Bone marrow (tissue), 2 donors: ENCODE measurements around the gene RGS17.
"Not testable (repeated sequence)": the region's sequence is repeated elsewhere in the genome, so short reads cannot be mapped to it uniquely, and the experiment has no call there.

Experiments used
- DNase-seq, 2 donors: peaks; one replicate each; lab custom pipeline; 2025; lab: John Stamatoyannopoulos, UW

Gene RGS17

DNA sequence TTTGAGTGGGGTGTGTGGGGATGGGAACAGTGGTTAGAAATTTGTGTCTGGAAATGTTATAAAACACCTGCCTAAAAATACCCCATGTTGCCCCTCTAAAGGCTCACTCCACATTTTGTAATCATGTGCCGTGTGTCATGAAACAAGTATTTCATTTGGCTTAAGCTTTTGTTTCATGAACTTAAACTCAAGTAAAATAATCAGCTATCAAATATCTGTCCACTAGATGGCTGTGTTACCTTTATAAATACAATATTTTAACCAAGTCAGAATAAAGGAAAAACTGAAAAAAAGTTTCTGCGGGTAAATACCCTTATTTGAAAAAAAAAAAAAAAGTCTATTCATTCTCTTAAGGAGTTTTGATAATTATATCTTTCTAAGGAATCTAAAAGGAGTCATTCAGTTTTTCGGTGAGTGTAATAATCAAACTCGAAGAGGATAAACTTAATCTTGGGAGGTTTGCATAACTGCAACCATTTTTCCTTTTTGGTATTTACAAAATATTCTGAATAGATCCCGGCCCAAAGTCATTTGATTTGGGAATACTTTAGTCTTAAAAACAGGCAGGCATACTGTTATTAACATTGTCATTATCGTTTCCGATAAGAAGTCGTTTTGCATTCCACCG lies 98.7 kb downstream of the RGS17 start:
- DNase-seq: no peak

DNA sequence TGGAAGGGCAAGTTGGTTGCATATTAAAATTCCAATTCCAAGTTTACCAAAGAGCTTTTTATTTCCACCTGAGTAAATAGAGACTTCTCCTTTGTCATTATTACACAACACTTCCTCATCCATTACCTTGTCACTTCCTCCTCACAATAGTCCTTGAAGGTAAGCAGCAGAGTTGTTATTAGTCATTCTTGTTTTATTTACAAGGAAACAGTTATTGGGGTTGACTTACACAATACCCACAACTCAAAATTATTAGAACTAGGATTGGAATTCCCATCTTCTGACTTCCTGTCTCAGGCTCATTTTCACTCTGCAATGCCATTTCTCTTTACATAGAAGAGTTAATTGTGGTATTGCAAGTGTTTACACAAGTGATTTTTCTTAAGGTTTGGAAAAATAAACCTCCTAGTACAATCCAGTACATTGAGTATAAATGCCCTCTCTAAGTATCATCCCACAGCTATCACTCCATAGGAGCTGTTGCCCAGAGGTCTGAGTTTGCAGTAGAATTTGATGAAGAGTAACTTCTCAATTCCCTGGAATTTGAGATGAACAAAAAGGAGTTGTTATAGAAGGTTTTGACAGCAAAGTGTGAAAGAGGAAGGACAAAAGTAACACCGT lies 99.6 kb downstream of the RGS17 start:
- no peak for DNase-seq

DNA sequence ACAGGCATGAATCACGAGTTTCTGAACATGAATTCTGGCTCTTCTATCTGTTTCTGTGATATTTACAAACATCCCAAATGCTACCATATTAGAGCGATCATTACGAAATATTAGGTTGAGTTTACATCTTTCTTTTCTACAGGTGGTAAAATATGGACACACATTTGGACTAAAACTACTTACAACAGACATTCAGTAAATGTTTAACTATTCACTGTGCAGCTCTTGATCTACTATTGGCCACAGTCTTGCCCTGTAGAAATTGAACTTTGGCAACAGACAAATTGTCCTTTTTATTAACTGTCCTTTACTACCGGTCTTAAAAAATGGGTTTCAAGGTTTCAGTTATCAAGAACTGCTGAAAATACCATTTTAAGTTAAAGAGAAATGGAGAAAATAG lies 102.1 kb downstream of the RGS17 start:
- no peak for DNase-seq

DNA sequence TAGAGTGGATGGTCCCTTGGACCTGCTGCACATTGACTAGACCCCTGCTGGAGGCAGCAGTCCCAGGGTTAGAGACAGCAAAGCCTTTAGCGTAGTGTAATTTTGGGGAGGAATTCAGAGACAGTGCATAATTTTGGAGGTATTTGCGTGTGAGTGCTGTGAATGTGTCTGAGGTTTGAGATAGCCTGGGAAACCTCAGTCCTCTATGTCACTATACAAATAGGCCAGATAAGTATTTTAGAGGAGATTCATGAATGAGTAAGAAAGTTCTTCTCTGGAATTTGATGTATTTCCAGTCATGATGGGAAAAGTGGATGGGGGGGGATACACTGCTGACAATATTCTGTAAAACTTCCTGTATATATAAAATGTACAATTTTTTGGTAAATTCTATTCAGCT lies 102.8 kb downstream of the RGS17 start:
- no peak for DNase-seq

DNA sequence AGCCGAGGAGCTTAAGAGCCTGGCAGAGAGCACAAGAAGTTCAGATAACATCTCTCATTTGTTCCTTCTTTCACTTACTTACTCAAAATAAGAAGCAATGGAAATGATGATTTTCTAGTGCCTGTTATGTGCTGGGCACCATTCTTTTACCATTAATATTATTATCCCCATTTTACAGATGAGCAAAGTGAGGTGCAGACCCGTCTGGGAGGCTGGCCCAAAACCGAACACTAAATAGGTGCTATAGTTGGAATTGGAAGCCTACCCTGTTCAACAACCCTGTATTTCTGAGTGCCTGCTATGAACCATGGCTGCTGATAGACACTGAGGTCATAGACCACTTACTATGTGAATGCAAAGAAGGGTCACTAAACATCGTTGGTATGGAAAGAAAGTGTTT lies 103.6 kb downstream of the RGS17 start:
- DNase-seq: no peak

DNA sequence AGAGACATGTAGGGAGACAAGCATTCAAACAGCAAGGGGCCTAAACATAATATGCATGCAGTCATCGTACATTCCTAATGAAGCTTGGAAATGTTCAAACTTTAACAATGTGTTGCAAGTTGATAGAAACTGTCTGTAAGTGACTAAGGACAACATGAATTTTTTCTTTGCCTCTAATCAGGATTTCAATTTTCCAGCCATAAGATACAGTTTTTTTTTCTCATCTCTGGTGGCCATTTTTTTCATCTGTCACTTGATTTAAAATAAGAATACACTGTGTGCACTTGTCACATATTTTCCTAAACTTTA lies 106.4 kb downstream of the RGS17 start:
- DNase-seq: no peak

DNA sequence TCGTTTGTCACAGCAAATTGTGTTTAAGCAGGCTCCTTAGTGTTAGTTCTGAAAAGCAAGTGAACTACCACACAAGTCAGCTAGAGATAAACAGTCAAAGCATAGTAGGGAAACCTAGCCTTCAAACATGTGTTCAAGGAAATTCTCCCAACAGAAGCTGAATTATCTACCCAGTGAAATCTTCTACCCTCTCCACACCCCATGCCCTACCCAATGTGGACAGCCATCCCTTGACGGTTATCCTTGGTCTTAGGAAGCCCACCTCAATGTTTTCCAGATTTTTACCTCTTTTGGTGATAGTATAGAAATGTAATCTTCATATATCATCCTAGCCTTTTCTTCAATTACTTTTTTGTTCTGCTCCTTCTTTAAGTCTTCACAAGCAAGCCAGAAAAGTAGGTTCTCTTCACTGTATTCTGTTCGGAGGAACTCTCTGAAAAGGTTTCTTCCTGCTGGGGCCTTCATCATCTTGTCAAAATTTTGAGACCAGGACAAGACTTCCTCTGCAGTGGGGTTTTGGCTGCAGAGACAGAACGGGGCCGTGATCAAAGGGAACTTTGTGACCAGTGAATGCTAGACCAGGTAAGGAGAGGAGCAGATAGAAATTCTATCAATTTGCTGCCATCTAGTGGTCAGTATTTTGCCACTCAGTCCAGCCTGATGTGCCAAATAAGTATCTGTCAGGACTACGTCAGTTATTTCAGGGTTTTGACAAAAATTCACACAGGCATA lies 106.9 kb downstream of the RGS17 start:
- peak; percentile 4 to 23 for DNase-seq

DNA sequence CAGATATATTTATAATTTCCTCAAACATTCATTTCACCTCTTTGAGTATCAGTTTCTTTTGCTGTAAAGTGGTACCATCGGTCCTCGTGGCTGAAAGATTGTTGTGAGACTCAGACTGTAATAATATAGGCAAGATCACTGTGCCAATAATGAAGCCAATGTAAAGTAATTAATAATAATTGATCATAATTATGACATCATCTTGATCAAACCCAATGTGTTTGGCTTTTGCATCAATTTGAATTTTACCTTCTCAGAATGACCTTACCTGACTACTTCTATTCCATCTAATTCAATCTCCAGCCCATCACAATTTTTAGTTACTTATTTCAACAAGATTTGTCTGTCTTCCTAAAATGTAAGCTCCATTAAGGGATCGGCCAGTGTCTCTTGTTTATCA lies 112.7 kb downstream of the RGS17 start:
- DNase-seq: no peak

DNA sequence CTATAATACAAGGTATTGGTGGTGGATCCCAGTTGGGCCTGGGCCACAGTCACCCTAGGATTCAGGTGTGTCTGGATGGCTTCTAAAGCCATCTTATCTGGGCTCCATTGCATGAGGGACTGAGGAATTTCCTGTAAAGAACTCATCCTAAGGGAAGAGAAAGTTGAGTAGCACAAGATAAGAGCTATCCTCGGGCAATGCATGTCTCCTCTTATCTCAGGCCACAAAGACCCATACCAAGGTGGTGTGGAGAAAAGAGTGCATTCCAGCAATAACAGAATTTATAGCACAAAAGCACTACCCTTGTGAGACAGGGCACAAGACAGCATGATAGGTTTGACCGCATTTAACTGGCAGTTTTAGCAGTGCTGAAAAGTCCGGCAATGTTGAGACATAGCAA lies 114.2 kb downstream of the RGS17 start:
- DNase-seq: no peak

DNA sequence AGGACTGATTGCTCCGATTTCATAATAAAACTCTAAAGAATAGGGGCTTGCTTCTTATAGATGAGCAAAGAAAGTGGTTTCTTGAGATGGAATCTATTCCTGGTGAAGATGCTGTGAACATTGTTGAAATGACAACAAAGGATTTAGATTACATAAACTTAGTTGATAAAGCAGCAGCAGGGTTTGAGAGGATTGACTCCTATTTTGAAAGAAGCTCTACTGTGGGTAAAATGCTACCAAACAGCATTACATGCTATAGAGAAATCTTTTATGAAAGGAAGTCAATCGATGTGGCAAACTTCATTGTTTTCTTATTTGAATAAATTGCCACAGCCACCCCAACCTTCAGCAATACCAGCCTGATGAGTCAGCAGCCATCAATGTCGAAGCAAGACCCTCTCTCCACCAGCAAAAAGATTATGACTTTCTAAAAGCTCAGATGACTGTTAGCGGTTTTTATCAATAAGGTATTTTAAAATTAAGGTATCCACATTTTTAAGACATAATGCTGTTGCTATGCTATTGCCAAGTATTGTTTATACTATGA lies 115.9 kb downstream of the RGS17 start:
- no peak for DNase-seq

DNA sequence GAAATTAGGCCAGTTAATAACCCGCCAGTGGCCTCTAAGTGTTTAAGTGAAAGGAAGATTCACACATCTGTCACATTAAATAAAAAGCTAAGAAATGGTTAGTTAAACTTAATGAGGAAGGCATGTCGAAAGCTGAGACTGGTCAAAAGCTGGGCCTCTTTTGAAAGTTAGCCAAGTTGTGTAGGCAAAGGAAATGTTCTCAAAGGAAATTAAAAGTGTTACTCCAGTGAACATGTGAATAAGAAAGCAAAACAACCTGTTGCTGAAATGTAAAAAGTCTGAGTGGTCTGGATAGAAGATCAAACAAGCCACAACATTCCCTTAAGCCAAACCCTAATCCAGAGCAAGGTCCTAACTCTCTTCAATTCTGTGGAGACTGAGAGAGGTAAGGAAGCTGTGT lies 117.6 kb downstream of the RGS17 start:
- no peak for DNase-seq

DNA sequence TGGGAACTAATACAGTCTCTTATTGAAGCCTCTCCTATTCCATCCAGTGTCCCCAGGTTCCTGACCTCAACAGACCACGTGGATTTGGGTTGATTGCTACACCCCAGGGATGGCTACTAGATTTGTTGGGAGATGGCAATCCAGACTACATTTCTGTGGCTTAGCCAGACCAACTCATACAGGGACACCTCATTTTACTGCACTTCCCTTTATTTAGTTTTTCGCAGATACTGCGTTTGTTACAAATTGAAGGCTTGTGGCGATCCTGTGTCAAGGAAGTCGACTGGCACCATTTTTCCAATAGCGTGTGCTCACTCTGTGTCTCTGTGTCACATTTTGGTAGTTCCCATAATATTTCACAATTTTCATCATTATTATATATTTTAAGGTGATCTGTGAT lies 118.2 kb downstream of the RGS17 start:
- DNase-seq: no peak

DNA sequence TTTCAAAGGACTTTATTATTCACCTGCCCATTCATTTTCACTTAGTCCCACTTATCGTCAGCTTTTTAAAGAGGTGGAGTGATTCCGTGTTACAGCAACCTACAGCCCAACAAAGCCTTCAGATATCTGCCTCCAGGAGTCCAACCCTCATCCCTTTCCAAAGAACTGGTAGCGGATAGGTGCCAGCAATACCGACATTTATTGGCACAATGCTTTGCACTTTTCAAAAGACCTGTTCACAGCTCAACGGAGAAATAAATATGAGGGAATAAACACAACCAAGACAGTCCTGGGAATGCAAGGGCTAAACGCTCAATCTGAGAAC lies 127.8 kb downstream of the RGS17 start:
- DNase-seq: no peak

DNA sequence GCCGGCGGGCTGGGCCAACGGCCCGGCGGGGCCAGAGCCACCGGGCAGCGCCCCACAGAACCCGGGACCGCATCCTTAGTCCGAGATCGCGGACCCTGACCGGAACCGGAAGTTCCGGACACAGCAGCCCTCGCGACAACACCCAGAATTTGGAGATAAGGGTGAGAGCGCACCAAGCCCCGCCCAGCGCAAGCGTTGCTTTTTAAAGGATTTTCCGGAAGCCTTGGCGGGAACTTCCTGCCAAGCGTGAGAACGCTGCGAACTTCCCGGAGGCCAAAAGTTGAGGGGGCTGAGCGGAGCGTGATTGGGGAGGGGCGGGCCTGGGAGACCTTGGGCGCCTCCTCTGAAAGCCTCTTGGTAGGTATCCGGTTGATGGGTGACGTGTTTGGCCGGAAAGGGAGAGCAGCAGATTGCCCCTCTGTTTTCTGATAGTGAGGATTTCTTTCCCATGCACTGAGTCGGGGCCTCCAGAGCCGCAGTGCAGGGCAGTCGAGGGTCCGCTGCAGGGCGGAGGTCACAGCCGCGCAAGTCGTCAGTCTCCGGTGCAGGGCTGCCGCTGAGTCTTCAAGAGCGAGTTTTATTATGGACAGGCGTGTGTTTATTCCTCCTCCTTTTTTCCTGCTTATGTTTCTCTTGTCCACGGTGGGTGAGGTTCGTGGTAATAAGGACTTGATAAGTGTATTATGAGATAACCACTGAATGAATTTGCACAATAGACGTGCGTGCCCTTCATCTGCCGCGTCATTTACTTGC lies 128.3 kb downstream of the RGS17 start, which contains the start of gene MTRF1L:
MTRF1L (minus strand) TSS at position 97 of the 753 bp plus-strand sequence; CDS start at position 73, 24 bp downstream.
- DNase-seq: peak; percentile 71 to 82

DNA sequence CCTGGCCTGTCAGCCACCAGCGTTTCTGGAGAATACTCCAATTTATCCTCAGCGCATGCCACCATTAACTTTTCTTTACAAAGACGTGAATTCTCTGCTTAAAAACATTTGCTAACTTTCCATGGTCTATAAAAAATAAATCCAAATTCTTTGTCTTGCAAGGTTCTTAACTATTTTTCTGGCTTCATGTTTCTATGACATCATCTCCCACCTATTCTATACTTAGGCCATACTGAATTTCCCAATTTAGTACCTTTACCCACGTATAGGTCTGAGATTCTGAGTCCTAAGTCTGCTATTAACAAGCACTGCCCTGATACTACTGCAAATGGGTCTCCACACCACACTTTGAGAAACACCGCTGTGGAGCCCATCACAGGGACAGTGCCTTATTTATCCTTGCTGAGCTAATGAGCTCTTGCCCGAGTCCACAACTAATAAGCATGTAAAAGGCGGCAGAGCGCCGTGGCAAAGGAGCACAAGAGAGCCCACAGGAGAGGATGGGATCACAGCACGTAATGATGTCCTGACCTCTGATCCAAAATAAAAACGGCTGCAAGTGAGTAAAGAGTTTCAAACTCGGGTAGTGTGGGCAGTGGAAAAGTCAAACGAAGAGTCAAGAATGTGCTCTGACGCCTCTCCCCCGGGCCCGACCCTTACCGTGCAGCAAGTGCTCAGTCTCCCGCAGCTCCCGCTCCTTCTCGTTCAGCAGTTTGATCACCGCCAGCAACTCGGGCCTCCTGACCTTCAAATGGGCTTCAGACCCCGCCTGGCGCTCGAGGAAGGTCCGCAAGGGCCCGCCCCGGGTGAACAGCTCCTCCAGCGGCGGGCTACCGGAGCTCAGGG lies 129.1 kb downstream of the RGS17 start:
- DNase-seq: no peak

DNA sequence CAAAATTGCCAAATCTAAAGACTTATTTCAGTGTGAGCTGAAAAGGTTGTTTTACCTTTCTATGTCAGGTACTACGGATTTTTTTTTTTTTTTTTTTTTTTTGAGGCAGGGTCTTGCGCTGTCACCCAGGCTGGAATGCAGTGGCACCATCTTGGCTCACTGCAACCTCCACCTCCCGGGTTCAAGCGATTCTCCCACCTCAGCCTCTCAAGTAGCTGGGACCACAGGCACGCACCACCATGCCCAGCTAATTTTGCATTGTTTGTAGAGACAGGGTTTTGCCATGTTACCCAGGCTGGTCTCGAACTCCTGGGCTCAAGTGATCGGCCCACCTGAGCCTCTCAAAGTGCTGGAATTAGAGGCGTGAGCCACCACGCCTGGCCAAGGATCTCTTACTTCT lies 130.3 kb downstream of the RGS17 start:
- DNase-seq: not testable (repeated sequence)

DNA sequence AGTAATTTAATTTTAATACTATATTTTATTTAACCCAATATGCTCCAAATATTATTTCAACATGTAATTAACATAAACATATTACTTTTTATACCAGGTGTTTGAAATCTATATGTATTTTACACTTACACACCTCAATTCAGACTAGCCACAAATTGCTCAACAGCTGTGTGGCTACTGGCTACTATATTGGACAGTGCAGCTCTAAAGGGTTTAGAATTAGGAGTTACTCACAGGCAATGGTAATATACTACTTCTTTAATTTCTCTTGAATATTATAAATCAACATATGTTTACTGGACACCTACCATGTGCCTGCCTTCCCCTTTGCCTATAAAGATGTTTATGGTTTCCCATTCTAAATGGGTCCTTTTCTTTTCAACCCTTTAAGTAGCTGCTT lies 130.8 kb downstream of the RGS17 start:
- DNase-seq: no peak

DNA sequence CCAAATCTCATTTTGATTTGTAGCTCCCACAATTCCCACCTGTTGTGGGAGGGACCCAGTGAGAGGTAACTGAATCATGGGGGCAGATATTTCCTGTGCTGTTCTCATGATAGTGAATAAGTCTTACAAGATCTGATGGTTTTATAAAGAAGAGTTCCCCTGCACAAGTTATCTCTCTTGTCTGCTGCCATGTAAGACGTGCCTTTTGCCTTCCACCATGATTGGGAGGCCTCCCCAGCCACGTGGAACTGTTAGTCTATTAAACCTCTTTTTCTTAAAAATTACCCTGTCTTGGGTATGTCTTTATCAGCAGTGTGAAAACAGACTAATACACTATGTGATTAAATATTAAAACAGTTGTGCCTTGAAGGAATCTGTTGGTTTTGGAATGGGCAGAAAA lies 131.5 kb downstream of the RGS17 start:
- not testable (repeated sequence) for DNase-seq

DNA sequence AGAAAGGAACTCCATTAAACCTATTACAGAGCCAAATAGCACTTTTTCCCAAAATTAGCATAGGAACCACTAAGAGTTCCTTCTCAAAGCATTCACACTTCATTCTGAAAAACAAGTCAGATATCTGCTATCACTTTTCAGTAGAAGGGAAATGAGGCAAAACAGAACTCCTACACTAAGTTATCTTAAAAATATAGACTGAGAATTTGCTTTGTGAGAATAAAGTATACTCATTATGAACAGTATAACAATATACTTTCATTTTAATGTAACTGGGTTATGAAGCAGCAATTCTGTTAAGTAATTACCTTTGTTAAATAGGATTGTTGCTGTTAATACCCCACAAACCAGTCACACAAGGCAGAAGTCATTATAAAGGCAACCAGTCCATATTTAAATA lies 137.2 kb downstream of the RGS17 start:
- DNase-seq: no peak

DNA sequence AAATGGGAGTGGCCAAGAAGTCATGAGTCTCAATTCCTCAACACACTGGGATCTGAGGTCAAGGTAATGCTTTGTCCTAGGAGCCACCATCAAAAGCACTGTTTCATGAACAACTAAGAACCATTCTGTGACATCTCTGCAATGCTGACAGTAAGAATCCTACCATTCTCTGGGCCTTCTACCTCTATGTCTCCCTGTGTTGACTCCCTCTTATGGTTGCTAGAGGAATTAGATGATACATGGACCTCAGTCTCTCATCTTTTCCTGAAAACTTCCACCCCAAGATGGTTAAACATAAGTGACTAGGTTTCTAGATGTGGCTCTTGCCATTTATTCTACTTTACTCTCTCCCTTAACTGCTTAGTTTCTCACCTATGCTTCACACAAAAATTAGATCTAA lies 137.7 kb downstream of the RGS17 start:
- no peak for DNase-seq

DNA sequence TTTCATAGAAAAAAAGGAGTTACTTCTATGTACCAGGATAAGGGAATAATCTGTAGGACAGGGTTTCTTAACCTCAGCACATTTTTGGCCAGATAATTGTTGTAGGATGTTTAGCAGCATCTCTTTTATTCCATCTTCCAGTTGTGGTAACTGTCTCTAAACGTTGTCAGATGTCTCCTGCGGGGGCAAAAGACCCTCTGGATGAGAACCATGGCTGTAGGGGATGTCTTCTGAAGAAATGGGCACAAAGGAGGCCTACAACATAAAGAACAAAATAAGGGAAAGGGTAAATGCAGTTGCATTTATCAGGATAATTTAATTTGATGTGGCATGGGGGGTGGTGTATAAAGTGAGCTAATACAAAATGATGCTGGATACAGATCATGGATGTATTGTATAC lies 144.1 kb downstream of the RGS17 start:
- no peak for DNase-seq

DNA sequence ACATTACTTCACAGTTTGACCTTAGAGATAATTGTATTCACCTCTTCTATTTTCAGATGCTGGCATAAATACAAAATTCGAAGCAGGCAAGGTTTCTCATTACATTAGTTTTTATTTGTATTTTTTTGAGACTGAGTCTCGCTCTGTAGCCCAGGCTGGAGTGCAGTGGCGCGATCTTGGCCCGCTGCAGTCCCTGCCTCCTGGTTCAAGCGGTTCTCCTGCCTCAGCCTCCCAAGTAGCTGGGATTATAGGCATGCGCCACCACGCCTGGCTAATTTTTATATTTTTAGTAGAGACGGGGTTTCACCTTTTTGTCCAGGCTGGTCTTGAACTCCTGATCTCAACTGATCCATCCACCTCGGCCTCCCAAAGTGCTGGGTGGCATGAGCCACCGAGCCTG lies 145.8 kb downstream of the RGS17 start:
- DNase-seq: not testable (repeated sequence)
